K562 (cell line): ENCODE results near the gene RHD. TPM values are rescaled to one million over a fixed set of nuclear protein-coding genes. Genes with fewer than 3 reads are reported as not detected.
A peak's percentile ranks its signal among the peaks of the same experiment; 100 is the strongest.

ENCODE experiments used
- ARHGAP35 ChIP-seq: fragments of 450-650 bp; IDR thresholded peaks from 2 replicates; pipeline ENCODE4 v1.6.1; 2018; ENCODE audit not compliant: partially characterized antibody
- ATF4 ChIP-seq: fragments of 450-650 bp; formaldehyde crosslinking; IDR thresholded peaks from 2 replicates; pipeline ENCODE4 v1.4.0; 2022; ENCODE audit warnings: mild to moderate bottlenecking, moderate library complexity
- CBFB ChIP-seq: sonication (generic); formaldehyde crosslinking; IDR thresholded peaks from 2 replicates; pipeline ENCODE4 v1.4.0; 2020; ENCODE audit warnings: mild to moderate bottlenecking, missing genetic modification reagents
- GABPA ChIP-seq: fragments of 200-800 bp; sonication (Bioruptor generic); conservative IDR thresholded peaks from 2 replicates; pipeline ENCODE4 v1.6.1; 2016; ENCODE audit warnings: low read depth, missing genetic modification characterization, missing compliant biosample characterization
- HDAC6 ChIP-seq: IDR thresholded peaks from 2 replicates; pipeline ENCODE4 v1.6.1; 2012; ENCODE audit warnings: low read depth, mild to moderate bottlenecking, control low read depth, inconsistent platforms, low read length, moderate library complexity
- KAT7 ChIP-seq: sonication (generic); formaldehyde crosslinking; IDR thresholded peaks from 2 replicates; pipeline ENCODE4 v1.8.0; 2022; ENCODE audit warnings: missing genetic modification reagents, mild to moderate bottlenecking, borderline replicate concordance
- PCBP1 ChIP-seq: fragments of 200-400 bp; formaldehyde crosslinking; IDR thresholded peaks from 2 replicates; pipeline ENCODE4 v1.6.1; 2018; ENCODE audit warnings: mild to moderate bottlenecking, low read depth, low read length; ENCODE audit not compliant: poor library complexity, severe bottlenecking
- POLR3G ChIP-seq: IDR thresholded peaks from 2 replicates; pipeline ENCODE4 v1.6.1; 2011; ENCODE audit not compliant: insufficient read length, insufficient replicate concordance; ENCODE audit errors: extremely low read depth
- PTBP1 ChIP-seq: fragments of 200-400 bp; formaldehyde crosslinking; IDR thresholded peaks from 2 replicates; pipeline ENCODE4 v1.6.1; 2017; ENCODE audit warnings: low read depth, low read length
- RBM17 ChIP-seq: fragments of 200-400 bp; formaldehyde crosslinking; IDR thresholded peaks from 2 replicates; pipeline ENCODE4 v1.6.1; 2017; ENCODE audit warnings: low read depth, mild to moderate bottlenecking, low read length, borderline replicate concordance
- SIN3B ChIP-seq: fragments of 450-650 bp; IDR thresholded peaks from 2 replicates; pipeline ENCODE4 v1.6.1; 2017; ENCODE audit warnings: low read depth, mild to moderate bottlenecking, moderate library complexity
- SMARCA4 ChIP-seq: fragments of 450-650 bp; IDR thresholded peaks from 2 replicates; pipeline ENCODE4 v1.6.1; 2016
- SNRNP70 ChIP-seq: fragments of 200-400 bp; formaldehyde crosslinking; optimal IDR thresholded peaks from 2 replicates; pipeline ENCODE3; 2017; ENCODE audit warnings: low read depth, low read length
- SOX6 ChIP-seq: fragments of 450-650 bp; IDR thresholded peaks from 2 replicates; pipeline ENCODE4 v1.6.1; 2014; ENCODE audit warnings: mild to moderate bottlenecking
- SREBF2 ChIP-seq: sonication (generic); formaldehyde crosslinking; IDR thresholded peaks from 2 replicates; pipeline ENCODE4 v1.4.0; 2020; ENCODE audit warnings: mild to moderate bottlenecking, missing genetic modification reagents
- THRAP3 ChIP-seq: fragments of 450-650 bp; IDR thresholded peaks from 2 replicates; pipeline ENCODE4 v1.6.1; 2016; ENCODE audit warnings: mild to moderate bottlenecking, inconsistent platforms, borderline replicate concordance
- TOE1 ChIP-seq, 2 experiments: fragments of 450-650 bp in 1 of 2; sonication (generic) in 1 of 2; formaldehyde crosslinking in 1 of 2; IDR thresholded peaks; 2 replicates each; pipeline versions ENCODE4 v1.7.1 to v1.8.0; 2016 to 2022; ENCODE audit warnings: borderline replicate concordance in 2 of 2, mild to moderate bottlenecking in 2 of 2, antibody characterized with exemption in 1 of 2, inconsistent platforms in 1 of 2, low read depth in 1 of 2, missing genetic modification reagents in 1 of 2, moderate library complexity in 1 of 2
- ZNF134 ChIP-seq: fragments of 250-450 bp; sonication (Bioruptor Pico); conservative IDR thresholded peaks from 2 replicates; pipeline ENCODE4 v1.4.0; 2020
- ZNF140 ChIP-seq: fragments of 250-450 bp; sonication (Bioruptor Pico); IDR thresholded peaks from 2 replicates; pipeline ENCODE4 v1.8.0; 2021; ENCODE audit warnings: moderate library complexity, mild to moderate bottlenecking, inconsistent platforms
- ZNF263 ChIP-seq: sonication (generic); formaldehyde crosslinking; IDR thresholded peaks from 2 replicates; pipeline ENCODE4 v1.8.0; 2022; ENCODE audit warnings: mild to moderate bottlenecking, missing genetic modification reagents, borderline replicate concordance
- polyA plus RNA-seq, 8 experiments: library from polyadenylated mRNA; depleted of rRNA in 4 of 8; stranded (reverse) in 5 of 8; unstranded in 3 of 8; fragments of >200 nt; fragmentation: Nextera tagmentation in 2 of 8; fragmentation: Illumina TruSeq in 1 of 8; extraction: Ambion mirVana in 2 of 8; extraction: Trizol in 1 of 8; gene quantifications; 2 replicates each; pipeline versions ENCODE4 v1.2.1 to v1.2.3, GENCODE V29; 2011 to 2014; ENCODE audit warnings: inconsistent platforms in 1 of 8, missing spikeins in 1 of 8
- total RNA-seq, 7 experiments: library from RNA; depleted of rRNA in 6 of 7; stranded (reverse); fragments of >200 nt in 6 of 7; fragmentation: Illumina TruSeq in 2 of 7; extraction: Trizol in 2 of 7; gene quantifications; 2 replicates each; pipeline versions ENCODE4 v1.2.1 to v1.2.3, GENCODE V29; 2011 to 2021; ENCODE audit warnings: low replicate concordance in 1 of 7
- TF ChIP-seq, protein P1 (sequence below): IDR thresholded peaks from 2 replicates; pipeline ENCODE4 v1.6.1; 2012; ENCODE audit warnings: low read depth, low read length, improper control_type of control experiment, borderline replicate concordance
- TF ChIP-seq, protein P2 (sequence below): sonication (generic); formaldehyde crosslinking; IDR thresholded peaks from 2 replicates; pipeline ENCODE4 v1.8.0; 2022; ENCODE audit warnings: mild to moderate bottlenecking, missing genetic modification reagents, borderline replicate concordance

The RHD gene
- total and polyA plus RNA-seq, 9 of the 15 experiments (the other 6 are each of a cell fraction or from before 2014, with no cell fraction given) = 8.8 to 32.4 (median 15.0) TPM

- peak; percentile 18; the same call in 1 of the 2 replicates for TF ChIP-seq THRAP3
- TF ChIP-seq, protein P1, sequence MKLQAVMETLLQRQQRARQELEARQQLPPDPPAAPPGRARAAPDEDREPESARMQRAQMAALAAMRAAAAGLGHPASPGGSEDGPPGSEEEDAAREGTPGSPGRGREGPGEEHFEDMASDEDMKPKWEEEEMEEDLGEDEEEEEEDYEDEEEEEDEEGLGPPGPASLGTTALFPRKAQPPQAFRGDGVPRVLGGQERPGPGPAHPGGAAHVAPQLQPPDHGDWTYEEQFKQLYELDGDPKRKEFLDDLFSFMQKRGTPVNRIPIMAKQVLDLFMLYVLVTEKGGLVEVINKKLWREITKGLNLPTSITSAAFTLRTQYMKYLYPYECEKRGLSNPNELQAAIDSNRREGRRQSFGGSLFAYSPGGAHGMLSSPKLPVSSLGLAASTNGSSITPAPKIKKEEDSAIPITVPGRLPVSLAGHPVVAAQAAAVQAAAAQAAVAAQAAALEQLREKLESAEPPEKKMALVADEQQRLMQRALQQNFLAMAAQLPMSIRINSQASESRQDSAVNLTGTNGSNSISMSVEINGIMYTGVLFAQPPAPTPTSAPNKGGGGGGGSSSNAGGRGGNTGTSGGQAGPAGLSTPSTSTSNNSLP = no peak; the same call in 1 of the 2 replicates
- peak; percentile 86 for TF ChIP-seq GABPA (tag)
- TF ChIP-seq SOX6 = no peak; the same call in none of the 2 replicates
- TF ChIP-seq TOE1 (IDR thresholded peaks at IDR 0.05; ENCODE audit: borderline replicate concordance) = peak; percentile 84
- peak; percentile 79; the same call in 1 of the 2 replicates for TF ChIP-seq TOE1 (CRISPR knock-in tag; IDR thresholded peaks at IDR 0.05; ENCODE audit: borderline replicate concordance, low read depth)
- TF ChIP-seq SREBF2 (CRISPR knock-in tag) = no peak
- TF ChIP-seq, protein P2, sequence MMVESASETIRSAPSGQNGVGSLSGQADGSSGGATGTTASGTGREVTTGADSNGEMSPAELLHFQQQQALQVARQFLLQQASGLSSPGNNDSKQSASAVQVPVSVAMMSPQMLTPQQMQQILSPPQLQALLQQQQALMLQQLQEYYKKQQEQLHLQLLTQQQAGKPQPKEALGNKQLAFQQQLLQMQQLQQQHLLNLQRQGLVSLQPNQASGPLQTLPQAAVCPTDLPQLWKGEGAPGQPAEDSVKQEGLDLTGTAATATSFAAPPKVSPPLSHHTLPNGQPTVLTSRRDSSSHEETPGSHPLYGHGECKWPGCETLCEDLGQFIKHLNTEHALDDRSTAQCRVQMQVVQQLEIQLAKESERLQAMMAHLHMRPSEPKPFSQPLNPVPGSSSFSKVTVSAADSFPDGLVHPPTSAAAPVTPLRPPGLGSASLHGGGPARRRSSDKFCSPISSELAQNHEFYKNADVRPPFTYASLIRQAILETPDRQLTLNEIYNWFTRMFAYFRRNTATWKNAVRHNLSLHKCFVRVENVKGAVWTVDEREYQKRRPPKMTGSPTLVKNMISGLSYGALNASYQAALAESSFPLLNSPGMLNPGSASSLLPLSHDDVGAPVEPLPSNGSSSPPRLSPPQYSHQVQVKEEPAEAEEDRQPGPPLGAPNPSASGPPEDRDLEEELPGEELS = no peak; the same call in 1 of the 2 replicates
- TF ChIP-seq SMARCA4 = 0 out of 2 replicates have a peak, but pooled peaks have one; percentile 38
- TF ChIP-seq ATF4 = peak; percentile 6; the same call in 1 of the 2 replicates
- TF ChIP-seq ZNF140 = no peak
- TF ChIP-seq ZNF134 (CRISPR knock-in tag) = 0 out of 2 replicates have a peak, but pooled peaks have one; percentile 26
- TF ChIP-seq ZNF263 (CRISPR knock-in tag) = no peak; the same call in 1 of the 2 replicates
- no peak for TF ChIP-seq ARHGAP35
- peak; percentile 75; the same call in 1 of the 2 replicates for TF ChIP-seq SIN3B
- no peak for TF ChIP-seq RBM17
- TF ChIP-seq POLR3G = no peak
- TF ChIP-seq CBFB = peak; percentile 4; the same call in 1 of the 2 replicates
- 0 out of 2 replicates have a peak, but pooled peaks have one; percentile 22 for TF ChIP-seq PTBP1
- peak; percentile 24; the same call in 1 of the 2 replicates for TF ChIP-seq HDAC6
- TF ChIP-seq SNRNP70 = no peak
- peak; percentile 89; the same call in 1 of the 2 replicates for TF ChIP-seq KAT7 (CRISPR knock-in tag)
- no peak for TF ChIP-seq PCBP1
These were observed 25.1 kb upstream of the RHD start, which contains the start of gene RSRP1 (continued) for GRCh38 chr1:25247024-25247828.
